Activated CD8-positive, alpha-beta memory T cell treated with anti-CD3 and anti-CD28 coated beads for 4 hours (primary cell): ENCODE results near the gene KIF4B.
"Not testable (repeated sequence)": the region's sequence is repeated elsewhere in the genome, so short reads cannot be mapped to it uniquely, and the experiment has no call there.

Experiments used
- DNase-seq, 2 donors: peaks; one replicate each; pipeline ENCODE4 v3.0.0-alpha.2; 2020; ENCODE audit warnings: low read depth in 2 of 2

Gene KIF4B

DNA sequence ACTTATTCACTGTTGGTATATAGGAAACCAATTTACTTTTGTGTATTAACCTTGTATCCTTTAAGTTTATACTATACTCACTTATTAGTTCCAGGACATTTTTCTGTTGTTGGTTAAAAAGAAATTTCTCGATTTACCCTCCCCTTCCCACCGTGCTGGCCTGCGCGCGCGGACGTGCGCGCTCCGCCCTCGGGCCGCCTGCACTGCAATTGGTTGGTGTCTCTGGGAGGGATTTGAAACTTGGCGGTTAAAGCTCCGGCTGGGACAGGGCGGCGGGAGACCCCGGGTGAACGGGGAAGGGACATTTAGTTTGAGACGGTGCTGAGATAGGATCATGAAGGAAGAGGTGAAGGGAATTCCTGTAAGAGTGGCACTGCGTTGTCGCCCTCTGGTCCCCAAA lies at the start of gene KIF4B:
KIF4B (plus strand) TSS at position 230 of the 400 bp plus-strand sequence; CDS start at position 335, 105 bp downstream.
- no peak for DNase-seq

- no peak for DNase-seq
Measured at GRCh38 chr5:154966081-154966841, 47.3 kb upstream of the KIF4B start.

DNA sequence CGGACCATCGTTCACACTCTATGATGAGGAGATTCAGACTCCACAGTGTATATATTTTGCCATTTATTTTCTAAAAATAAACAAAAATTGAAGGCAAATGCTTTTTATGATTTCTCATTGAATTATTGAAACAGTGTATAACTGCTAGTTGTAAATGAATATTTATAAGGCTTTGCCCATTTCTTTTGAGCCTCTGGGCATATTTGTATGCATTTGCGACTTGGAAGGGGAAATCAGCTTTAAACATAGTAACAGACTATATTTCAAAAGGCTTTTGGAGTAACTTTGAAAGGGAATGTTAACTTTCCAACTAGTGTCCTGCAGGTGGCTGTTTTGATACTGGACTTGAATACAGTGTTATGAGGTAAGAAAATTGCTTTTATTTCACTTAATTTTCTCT lies 46.7 kb upstream of the KIF4B start:
- DNase-seq: no peak

DNA sequence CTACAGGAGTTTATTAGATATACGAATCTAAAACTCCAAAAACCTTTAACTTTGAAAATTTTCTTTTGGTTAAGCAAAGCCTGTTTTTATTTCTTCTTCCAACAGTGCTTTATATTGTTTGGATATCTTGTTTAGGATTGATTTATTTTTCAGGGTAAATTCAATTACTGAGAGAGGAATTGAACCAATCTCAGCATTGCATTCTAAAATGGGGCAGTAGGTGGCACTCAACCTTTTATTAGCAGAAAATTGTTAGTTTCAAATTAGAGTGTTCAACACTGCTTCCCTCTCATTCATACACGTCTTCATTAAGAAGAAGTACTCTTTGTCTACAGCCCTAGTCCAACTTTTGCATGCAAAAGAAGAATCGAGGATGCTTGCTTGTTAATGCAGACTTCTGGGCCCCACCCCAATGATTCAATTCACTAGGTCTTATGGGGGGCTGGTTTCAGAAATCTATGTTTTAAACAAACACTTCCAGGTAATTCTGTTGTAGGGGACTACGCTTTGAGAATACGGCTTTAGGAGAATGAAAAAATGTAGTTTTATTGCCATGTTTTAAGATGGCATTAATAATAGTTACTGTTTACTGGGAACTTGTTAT lies 46.0 kb upstream of the KIF4B start:
- no peak for DNase-seq

DNA sequence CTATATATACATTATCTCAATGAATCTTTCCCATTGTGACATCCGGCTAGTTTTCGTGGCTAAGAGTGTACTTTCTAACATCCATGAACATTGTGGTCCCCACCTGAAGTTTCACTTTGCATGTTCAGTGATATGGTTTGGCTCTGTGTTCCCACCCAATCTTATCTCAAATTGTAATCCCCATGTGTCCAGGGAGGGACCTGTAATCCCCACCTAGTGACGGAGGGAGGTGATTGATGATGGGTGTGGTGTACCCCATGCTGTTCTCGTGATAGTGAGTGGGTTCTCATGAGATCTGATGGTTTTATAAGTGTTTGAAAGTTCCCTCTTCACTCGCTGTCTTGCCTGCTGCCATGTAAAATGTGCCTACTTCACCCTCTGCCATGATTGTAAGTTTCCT lies 44.6 kb upstream of the KIF4B start:
- no peak for DNase-seq

GRCh38 chr5:154970759-154971158 lies 42.8 kb upstream of the KIF4B start:
- no peak for DNase-seq

- no peak for DNase-seq
Measured at GRCh38 chr5:154971501-154971900, 42.1 kb upstream of the KIF4B start.

GRCh38 chr5:154972476-154973080 lies 41.0 kb upstream of the KIF4B start:
- no peak for DNase-seq

DNA sequence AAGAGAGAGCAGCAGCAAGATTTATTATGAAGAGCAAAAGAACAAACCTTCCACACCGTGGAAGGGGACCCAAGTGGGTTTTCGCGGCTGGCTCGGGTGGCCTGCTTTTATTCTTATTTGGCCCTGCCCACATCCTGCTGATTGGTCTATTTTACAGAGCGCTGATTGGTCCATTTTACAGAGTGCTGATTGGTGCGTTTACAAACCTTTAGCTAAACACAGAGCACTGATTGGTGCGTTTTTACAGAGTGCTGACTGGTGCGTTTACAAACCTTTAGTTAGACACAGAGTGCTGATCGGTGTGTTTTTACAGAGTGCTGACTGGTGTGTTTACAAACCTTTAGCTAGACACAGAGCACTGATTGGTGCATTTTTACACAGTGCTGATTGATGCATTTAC lies 37.5 kb upstream of the KIF4B start:
- DNase-seq: not testable (repeated sequence)

DNA sequence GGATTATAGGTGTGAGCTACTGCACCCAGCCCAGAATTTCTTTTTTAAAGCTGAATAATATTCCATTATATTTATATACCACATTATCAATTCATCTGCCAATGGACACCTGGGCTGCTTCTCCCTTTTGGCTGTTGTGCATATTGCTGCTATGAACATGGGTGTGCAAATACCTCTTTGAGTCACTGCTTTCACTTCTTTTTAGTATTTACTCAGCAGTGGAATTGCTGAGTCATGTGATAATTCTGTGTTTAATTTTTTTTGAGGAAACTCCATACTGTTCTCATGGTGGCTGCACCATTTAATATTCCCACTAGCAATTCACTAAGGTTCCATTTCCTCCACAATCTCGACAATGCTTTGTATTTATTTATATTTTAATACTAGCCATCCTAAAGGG lies 36.1 kb upstream of the KIF4B start:
- no peak for DNase-seq

DNA sequence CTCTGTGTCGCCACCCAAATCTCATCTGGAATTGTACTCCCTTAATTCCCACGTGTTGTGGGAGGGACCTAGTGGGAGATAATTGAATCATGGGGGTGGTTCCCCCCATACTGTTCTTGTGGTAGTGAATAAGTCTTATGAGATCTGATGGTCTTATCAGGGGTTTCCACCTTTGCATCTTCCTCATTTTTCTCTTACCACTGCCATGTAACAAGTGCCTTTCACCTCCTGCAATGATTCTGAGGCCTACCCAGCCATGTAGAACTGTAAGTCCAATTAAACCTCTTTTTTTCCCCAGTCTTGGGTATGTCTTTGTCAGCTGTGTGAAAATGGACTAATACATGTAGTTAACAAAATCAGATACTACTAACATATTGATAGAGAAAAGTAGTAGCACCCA lies 35.3 kb upstream of the KIF4B start:
- DNase-seq: not testable (repeated sequence)

DNA sequence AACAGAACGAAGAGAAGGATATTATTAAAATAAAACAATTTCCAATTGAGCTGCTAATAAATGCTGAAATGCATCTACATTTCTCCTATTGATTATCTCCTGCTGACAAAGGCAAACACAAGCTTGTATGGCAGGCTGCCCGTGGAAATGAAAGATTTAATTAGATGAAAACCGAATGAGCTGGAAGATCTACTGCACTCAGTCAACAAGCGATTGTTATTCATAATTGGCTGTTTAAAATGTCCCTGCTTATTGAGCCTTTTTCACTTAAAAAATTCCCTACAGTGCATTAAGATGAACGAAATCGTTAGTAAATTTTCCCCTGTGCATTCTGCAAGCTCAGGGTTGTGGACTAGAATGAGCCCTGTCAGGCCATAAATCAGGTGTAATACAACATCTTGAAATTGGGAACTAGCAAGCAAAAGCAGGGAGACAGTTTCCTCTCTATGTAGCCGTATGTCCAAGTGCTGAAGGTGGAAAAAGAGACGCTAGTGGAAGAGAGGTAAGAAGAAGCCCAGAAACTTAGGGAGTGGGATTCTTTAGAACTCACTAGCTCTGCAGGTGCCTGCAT lies 28.5 kb upstream of the KIF4B start:
- DNase-seq: no peak

DNA sequence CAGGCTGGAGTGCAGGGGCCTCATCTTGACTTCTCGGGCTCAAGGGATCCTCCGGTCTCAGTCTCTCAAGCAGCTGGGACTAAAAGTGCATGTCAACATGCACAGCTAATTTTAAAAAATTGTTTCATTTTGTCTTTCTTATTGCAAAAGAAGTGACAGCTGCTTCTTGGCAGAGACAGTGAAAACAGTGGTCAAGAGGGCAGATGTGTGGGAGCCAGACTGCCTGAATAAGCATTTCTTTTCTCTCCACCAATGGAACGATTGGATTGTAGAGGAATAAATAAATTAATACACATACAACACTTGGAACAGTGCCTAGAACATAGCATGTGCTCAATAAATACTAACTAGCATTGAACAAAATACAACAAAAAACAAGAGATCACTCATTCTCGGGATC lies 27.4 kb upstream of the KIF4B start:
- no peak for DNase-seq

DNA sequence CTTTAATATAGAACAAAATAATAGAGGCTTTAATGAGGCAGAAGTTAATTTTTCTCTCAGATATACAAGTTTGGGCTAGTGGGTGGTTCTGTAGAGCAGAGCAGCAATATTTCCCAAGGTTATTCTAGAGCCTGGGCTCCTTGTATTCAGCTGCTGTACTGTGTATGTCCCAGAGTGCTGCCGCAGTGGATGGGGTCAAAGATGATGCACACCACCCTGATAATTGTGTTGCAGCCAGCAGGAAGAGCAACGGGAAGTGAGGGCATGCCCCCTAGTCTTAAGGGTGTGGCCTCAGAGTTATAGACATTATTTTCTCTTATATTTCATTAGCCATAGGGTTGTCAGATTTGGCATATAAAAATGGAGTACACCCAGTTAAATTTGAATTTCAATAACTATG lies 23.9 kb upstream of the KIF4B start:
- no peak for DNase-seq

DNA sequence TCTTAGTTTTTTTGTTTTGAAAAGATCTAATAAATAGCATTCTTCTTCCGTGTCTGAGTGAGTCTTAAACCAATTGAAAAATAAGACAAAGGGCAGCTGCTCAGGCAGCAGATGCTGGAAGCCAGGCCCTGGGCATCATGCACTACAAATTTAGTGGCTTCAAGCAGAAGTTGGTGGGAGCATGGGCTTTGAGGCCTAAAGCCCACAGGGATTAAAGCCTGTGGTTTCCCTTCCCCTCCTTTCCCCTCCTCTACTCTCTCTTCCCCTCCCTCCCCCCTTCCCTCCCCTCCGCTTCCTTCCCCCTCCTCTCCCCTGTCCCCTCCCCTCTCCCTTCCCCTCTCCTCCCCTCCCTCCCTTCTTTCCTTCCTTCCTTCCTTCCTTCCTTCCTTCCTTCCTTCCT lies 20.1 kb upstream of the KIF4B start:
- no peak for DNase-seq

DNA sequence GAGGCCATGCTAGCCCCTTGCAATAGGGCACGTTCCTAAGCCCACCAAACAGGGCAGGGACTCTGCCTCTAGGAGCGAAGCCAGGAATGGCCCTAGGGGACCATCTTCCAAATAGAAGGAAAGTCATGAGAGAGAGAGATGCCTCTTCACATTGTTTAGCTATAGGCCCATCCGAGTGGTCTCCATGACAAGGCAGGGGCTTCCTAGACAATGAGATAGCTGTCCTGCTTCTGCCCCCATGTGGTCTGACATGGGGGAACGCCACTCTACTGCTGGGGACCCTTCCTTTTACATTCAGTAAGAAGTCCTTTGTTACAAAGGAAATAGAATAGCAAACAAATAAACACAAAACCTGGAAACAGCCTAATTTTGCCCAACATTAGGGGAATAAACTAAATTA lies 17.9 kb upstream of the KIF4B start:
- no peak for DNase-seq

DNA sequence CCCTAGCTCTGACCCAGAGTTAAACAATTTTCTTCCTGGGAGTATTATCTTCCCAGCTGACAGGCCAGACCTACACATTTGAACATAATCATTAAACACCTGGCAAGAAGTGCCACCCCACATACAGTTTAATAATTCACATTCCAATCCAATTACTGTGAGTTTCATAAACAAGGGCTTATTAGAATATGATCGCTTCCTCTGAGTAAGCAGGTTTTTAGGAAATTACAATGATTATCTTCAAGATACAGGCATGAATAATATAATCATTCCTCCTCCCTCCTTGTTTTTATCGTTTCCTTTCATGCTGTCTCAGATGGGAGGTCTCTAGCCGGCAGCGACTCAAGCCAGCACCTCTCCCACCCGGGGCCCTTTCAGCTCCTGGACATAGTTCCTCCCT lies 15.8 kb upstream of the KIF4B start:
- no peak for DNase-seq

GRCh38 chr5:154999865-155000264 lies 13.7 kb upstream of the KIF4B start:
- DNase-seq: no peak

DNA sequence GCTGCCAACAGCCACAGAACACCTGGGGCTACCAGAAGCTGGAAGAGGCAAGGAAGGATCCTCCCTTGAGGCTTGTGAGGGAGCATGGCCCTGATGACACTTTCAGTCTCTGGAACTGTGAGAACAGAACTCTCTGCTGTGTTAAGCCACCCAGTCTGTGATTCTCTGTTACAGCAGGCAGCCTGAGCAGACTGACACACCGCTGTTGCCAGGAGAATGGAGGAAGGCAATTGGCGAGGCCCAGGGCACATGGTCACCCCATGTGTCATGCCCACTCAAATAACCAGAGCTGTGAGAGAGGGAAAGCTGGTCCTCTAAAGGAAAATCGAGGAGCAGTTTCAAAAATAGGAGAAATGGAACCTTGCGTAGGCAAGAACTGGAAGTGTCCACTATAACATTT lies 12.0 kb upstream of the KIF4B start:
- no peak for DNase-seq

- not testable (repeated sequence) for DNase-seq
Measured at GRCh38 chr5:155002722-155003121, 10.8 kb upstream of the KIF4B start.

- DNase-seq: no peak
Measured at GRCh38 chr5:155004138-155004744, 9.3 kb upstream of the KIF4B start.

GRCh38 chr5:155006265-155006664 lies 7.3 kb upstream of the KIF4B start:
- DNase-seq: not testable (repeated sequence)
